Glutamatergic neuron (in vitro differentiated cells): ENCODE data around the gene C5AR2. TPM values are rescaled to one million over a fixed set of nuclear protein-coding genes. Genes with fewer than 3 reads are reported as not detected.
"Not testable (repeated sequence)": the region's sequence is repeated elsewhere in the genome, so short reads cannot be mapped to it uniquely, and the experiment has no call there.

Experiments
- DNase-seq: peaks from one replicate; pipeline ENCODE4 v3.0.0; 2022
- H3K27ac Mint-ChIP-seq: one replicate; pipeline ENCODE4 v1.8.0; 2020; ENCODE audit warnings: mild to moderate bottlenecking, mixed read lengths, inconsistent platforms; ENCODE audit not compliant: unreplicated experiment
- H3K27me3 Mint-ChIP-seq: one replicate; pipeline ENCODE4 v1.8.0; 2020; ENCODE audit warnings: mild to moderate bottlenecking, moderate library complexity, mixed read lengths, inconsistent platforms; ENCODE audit not compliant: unreplicated experiment
- H3K36me3 Mint-ChIP-seq: one replicate; pipeline ENCODE4 v1.8.0; 2020; ENCODE audit warnings: mild to moderate bottlenecking, mixed read lengths, inconsistent platforms; ENCODE audit not compliant: unreplicated experiment
- H3K4me1 Mint-ChIP-seq: one replicate; pipeline ENCODE4 v1.8.0; 2020; ENCODE audit warnings: mild to moderate bottlenecking, low read depth, mixed read lengths, inconsistent platforms; ENCODE audit not compliant: unreplicated experiment
- H3K4me3 Mint-ChIP-seq: one replicate; pipeline ENCODE4 v1.8.0; 2020; ENCODE audit warnings: mild to moderate bottlenecking, mixed read lengths, inconsistent platforms; ENCODE audit not compliant: unreplicated experiment
- H3K9me3 Mint-ChIP-seq: one replicate; pipeline ENCODE4 v1.8.0; 2020; ENCODE audit warnings: mild to moderate bottlenecking, moderate library complexity, mixed read lengths, inconsistent platforms; ENCODE audit not compliant: unreplicated experiment
- CTCF ChIP-seq: fragments of 200-600 bp; sonication (generic); IDR thresholded peaks from one replicate; pipeline ENCODE4 v1.5.0; 2021; ENCODE audit not compliant: partially characterized antibody, unreplicated experiment
- total RNA-seq: library from RNA; stranded (reverse); fragmentation: NEBNext Ultra II Directional; extraction: Animal tissue kit (Norgen Biotek cat#: 25700); gene quantifications from one replicate; pipeline ENCODE4 v1.2.1, GENCODE V29; 2021; ENCODE audit not compliant: unreplicated experiment

The C5AR2 gene
- total RNA-seq, 1 donor from 2014 or later = not detected

- H3K4me1 Mint-ChIP-seq = peaks cover 15% of the 10 kb centered on the region
- TF ChIP-seq CTCF = no peak
These were observed 49.1 kb downstream of the C5AR2 start for GRCh38 chr19:47381121-47381520.

GRCh38 chr19:47381653-47382279 lies 49.8 kb downstream of the C5AR2 start:
- Mint-ChIP-seq H3K9me3 (peaks cover 8% of the 10 kb centered on the region), H3K4me3 (no peak overlapping the region), H3K4me1 (peaks cover 15% of the 10 kb centered on the region), H3K27me3 (peaks cover 14% of the 10 kb centered on the region), H3K36me3 (peaks cover 4% of the 10 kb centered on the region), H3K27ac (peak overlapping the region; percentile 78)
- no peak for TF ChIP-seq CTCF
- no peak for DNase-seq

More at GRCh38 chr19:47381121-47381520, 49.1 kb downstream of the C5AR2 start:
- H3K4me3 Mint-ChIP-seq = no peak overlapping the region
- no peak overlapping the region for H3K27ac Mint-ChIP-seq
- DNase-seq = no peak
- H3K27me3 Mint-ChIP-seq = peaks cover 14% of the 10 kb centered on the region
- peaks cover 4% of the 10 kb centered on the region for H3K36me3 Mint-ChIP-seq
- H3K9me3 Mint-ChIP-seq = peaks cover 8% of the 10 kb centered on the region

GRCh38 chr19:47383890-47384289 lies 51.9 kb downstream of the C5AR2 start:
- peaks cover 11% of the 10 kb centered on the region for H3K27me3 Mint-ChIP-seq
- H3K4me1 Mint-ChIP-seq = peaks cover 12% of the 10 kb centered on the region
- H3K27ac Mint-ChIP-seq, H3K36me3 Mint-ChIP-seq, H3K9me3 Mint-ChIP-seq, DNase-seq, H3K4me3 Mint-ChIP-seq: not testable (repeated sequence)

GRCh38 chr19:47384533-47384932 lies 52.6 kb downstream of the C5AR2 start:
- H3K27me3 Mint-ChIP-seq, H3K4me1 Mint-ChIP-seq, H3K27ac Mint-ChIP-seq, DNase-seq, H3K4me3 Mint-ChIP-seq, H3K9me3 Mint-ChIP-seq, H3K36me3 Mint-ChIP-seq: not testable (repeated sequence)

GRCh38 chr19:47386582-47386981 lies 54.6 kb downstream of the C5AR2 start:
- H3K4me1 Mint-ChIP-seq, DNase-seq, H3K36me3 Mint-ChIP-seq, H3K27me3 Mint-ChIP-seq, H3K27ac Mint-ChIP-seq, H3K4me3 Mint-ChIP-seq: not testable (repeated sequence)
- H3K9me3 Mint-ChIP-seq = peaks cover 13% of the 10 kb centered on the region

GRCh38 chr19:47387623-47388022 lies 55.6 kb downstream of the C5AR2 start:
- H3K9me3 Mint-ChIP-seq = peaks cover 13% of the 10 kb centered on the region
- not testable (repeated sequence) for H3K4me1 Mint-ChIP-seq, H3K27me3 Mint-ChIP-seq

GRCh38 chr19:47388721-47389120 lies 56.7 kb downstream of the C5AR2 start:
- H3K9me3 Mint-ChIP-seq = peaks cover 11% of the 10 kb centered on the region
- DNase-seq, H3K27me3 Mint-ChIP-seq, H3K27ac Mint-ChIP-seq, H3K4me3 Mint-ChIP-seq, H3K4me1 Mint-ChIP-seq, H3K36me3 Mint-ChIP-seq: not testable (repeated sequence)

More at GRCh38 chr19:47387623-47388022, 55.6 kb downstream of the C5AR2 start:
- H3K4me3 Mint-ChIP-seq, H3K36me3 Mint-ChIP-seq, DNase-seq, H3K27ac Mint-ChIP-seq: not testable (repeated sequence)
